Measurements from ENCODE around the gene RAMP3. TPM values are rescaled to one million over a fixed set of nuclear protein-coding genes. Genes with fewer than 3 reads are reported as not detected.
"Not testable (repeated sequence)": the region's sequence is repeated elsewhere in the genome, so short reads cannot be mapped to it uniquely, and the experiment has no call there.

Gene RAMP3
- total RNA-seq, 1 donor from 2014 or later: 5.8 TPM

GRCh38 chr7:45155941-45156340 is 1.6 kb upstream of the RAMP3 start:
- DNase-seq (ENCODE audit: low spot score) (no peak), ATAC-seq (no peak)

DNA sequence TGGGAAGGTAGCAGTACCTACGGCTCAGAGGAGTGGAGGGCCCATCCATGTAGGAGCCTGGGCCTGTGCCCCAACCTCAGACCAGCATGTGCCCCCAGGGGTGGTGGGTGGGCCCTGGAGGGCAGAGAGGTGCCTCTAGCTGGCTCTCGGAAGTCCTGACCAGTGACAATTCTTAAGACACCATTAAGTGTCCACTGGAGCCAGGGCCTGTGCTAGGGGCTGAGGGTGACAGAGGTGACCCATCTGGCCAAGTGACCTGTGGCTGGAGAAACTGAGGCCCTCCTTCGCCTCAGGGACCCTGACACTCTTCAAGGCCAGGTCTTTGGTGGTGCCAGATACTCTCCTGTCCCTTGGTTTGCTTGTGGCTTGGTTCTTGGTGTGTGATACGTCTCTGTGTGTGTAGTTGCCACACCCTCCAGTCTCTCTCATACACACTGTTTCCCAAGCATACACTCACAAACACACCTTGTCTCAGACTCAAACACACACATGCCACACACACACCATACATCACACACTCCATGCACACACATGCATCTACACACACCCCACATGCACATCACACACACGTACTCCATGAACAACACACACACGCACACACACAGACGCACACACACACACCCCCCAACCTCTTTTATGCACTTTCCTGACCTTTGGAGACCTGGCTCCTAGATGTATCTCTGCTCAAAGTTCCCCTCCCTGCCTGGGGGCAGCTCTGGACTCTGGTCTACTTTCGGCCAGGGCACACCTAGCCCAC is 897 bp upstream of the RAMP3 start:
- no peak for DNase-seq (ENCODE audit: low spot score)
- no peak for ATAC-seq

GRCh38 chr7:45157286-45157652 is 322 bp upstream of the RAMP3 start:
- ATAC-seq (no peak), DNase-seq (ENCODE audit: low spot score) (no peak)

GRCh38 chr7:45158471-45158870 is 880 bp downstream of the RAMP3 start:
- DNase-seq (ENCODE audit: low spot score): no peak
- ATAC-seq: no peak

DNA sequence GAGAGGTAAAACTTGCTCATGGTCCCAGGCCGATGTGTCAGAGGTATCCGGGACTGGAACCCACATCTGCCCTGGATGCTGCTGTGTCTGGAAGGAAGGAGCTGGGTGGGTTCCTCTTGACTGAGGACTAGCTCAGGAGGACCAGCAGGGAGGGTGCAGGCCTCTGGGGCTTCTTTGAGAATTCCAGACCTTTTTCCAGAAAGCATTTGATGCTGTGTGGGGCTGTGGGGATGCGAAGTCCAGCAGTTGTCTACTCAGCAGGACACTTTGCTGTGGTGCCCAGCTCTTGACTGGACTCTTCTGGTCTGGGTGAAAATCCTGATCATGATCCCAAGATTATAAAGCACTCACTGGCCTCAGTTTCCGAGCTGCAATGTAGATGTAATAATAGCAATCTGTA is 1.7 kb downstream of the RAMP3 start:
- ATAC-seq (no peak), DNase-seq (ENCODE audit: low spot score) (no peak)

DNA sequence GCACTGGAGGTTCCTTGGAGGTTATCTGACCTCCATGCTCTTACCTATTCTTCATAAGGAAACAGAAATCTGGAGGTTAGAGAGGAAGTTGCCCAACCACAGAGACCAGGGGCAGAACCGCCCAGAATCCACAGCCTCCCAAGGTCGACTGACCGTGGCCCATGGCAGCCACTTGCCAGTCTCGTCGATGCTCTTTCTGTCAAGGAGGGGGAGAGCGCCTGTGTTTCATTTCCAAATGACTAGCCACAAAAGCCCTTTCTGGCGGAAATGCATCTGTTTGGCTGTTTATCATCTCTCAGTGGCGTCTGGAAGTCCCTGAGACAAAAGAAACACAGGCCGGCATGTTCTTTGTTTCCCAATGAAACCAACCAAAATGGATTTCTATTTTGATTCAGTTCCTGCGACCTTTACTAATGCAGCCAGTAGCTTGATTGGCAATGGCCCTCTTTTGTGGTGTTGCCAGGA is 2.9 kb downstream of the RAMP3 start:
- no peak for DNase-seq (ENCODE audit: low spot score)
- ATAC-seq: no peak

- ATAC-seq (no peak), DNase-seq (ENCODE audit: low spot score) (no peak)
These were observed 3.5 kb downstream of the RAMP3 start for GRCh38 chr7:45161138-45161537.

- ATAC-seq: no peak
- DNase-seq (ENCODE audit: low spot score): no peak
These were observed 4.3 kb downstream of the RAMP3 start for GRCh38 chr7:45161842-45162241.

- no peak for DNase-seq (ENCODE audit: low spot score)
- no peak for ATAC-seq
These were observed 4.8 kb downstream of the RAMP3 start for GRCh38 chr7:45162311-45162845.

DNA sequence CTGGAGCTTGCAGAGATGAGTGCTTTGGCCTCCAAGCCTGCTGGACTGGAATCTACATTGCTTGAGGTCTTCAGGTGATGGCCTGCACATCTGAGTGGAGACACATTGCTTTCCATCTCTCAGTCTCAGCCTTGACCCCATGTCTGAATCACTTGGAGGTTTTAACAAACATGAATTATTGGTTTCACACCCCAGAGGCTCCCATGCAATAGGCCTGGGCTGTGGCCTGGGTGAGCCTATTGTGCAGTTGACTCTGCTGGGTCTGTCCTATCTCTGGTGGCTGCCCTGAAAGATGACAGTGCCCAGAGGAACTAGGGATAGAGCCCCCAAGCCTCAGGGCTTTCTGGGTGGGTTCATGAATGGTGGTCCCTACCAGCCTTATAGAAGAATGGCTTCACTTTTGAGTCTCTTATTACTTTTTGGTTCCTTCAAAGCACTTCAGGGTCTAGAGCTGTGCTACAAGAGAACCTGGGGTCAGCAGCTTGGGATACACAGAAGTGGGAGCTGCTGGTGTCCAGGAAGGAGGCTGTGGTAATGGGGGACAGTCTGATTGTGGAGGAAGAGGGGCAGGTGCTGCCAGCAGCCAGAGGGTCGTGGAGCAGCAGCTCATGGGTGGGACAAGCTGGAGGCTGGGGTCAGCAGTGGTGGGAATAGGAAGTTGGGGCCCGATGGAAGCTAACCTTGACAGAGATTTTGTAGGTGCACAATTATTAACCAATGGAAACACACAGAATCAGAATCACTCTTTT is 5.5 kb downstream of the RAMP3 start:
- DNase-seq (ENCODE audit: low spot score): no peak

GRCh38 chr7:45163692-45164052 is 6.1 kb downstream of the RAMP3 start:
- no peak for ATAC-seq
- no peak for DNase-seq (ENCODE audit: low spot score)

More for the DNA sequence above, 5.5 kb downstream of the RAMP3 start:
- ATAC-seq: no peak

DNA sequence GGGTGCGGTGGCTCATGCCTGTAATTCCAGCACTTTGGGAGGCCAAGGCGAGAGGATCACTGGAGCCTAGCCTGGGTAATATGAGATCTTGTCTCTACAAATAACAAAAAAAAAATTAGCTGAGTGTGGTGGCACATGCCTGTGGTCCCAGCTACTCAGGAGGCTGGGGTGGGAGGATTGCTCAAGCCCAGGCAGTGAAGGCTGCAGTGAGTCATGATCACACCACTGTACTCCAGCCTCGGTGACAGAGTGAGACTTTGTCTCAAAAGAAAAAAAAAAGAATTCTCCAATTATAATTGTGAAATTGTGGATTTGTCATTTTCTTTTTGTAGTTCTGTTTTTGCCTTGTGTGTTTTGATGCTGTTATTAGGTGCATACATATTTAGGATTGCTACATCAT is 6.7 kb downstream of the RAMP3 start:
- ATAC-seq; DNase-seq (ENCODE audit: low spot score): not testable (repeated sequence)

- no peak for ATAC-seq
- DNase-seq (ENCODE audit: low spot score): no peak
These were observed 8.3 kb downstream of the RAMP3 start for GRCh38 chr7:45165857-45166256.

GRCh38 chr7:45171946-45172345 is 14.4 kb downstream of the RAMP3 start:
- DNase-seq (ENCODE audit: low spot score) (no peak), ATAC-seq (no peak)

GRCh38 chr7:45173596-45174327 is 16.2 kb downstream of the RAMP3 start:
- no peak for DNase-seq (ENCODE audit: low spot score)
- ATAC-seq: no peak

- ATAC-seq: no peak
- DNase-seq (ENCODE audit: low spot score): no peak
These were observed 16.7 kb downstream of the RAMP3 start for GRCh38 chr7:45174328-45174610.

GRCh38 chr7:45174966-45175765 is 17.6 kb downstream of the RAMP3 start:
- ATAC-seq (no peak), DNase-seq (ENCODE audit: low spot score) (no peak)

DNA sequence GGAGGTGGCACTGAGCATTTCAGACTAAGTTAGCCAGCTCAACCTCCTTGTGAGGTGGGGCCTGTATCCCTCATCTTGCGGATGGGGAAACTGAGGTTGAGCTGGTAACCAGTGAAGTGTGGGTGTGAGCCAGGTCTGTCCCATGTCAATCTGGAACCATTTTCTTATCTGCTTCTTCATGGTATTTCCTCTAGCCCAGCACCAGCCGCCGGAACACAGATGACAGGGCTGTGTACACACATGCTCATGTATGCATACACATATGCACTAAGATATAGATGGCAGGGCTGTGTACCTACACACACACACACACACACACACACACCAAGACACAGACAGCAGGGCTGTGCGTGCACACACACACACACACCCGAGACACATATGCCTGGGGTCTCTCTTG is 18.5 kb downstream of the RAMP3 start:
- DNase-seq (ENCODE audit: low spot score) (no peak), ATAC-seq (no peak)

DNA sequence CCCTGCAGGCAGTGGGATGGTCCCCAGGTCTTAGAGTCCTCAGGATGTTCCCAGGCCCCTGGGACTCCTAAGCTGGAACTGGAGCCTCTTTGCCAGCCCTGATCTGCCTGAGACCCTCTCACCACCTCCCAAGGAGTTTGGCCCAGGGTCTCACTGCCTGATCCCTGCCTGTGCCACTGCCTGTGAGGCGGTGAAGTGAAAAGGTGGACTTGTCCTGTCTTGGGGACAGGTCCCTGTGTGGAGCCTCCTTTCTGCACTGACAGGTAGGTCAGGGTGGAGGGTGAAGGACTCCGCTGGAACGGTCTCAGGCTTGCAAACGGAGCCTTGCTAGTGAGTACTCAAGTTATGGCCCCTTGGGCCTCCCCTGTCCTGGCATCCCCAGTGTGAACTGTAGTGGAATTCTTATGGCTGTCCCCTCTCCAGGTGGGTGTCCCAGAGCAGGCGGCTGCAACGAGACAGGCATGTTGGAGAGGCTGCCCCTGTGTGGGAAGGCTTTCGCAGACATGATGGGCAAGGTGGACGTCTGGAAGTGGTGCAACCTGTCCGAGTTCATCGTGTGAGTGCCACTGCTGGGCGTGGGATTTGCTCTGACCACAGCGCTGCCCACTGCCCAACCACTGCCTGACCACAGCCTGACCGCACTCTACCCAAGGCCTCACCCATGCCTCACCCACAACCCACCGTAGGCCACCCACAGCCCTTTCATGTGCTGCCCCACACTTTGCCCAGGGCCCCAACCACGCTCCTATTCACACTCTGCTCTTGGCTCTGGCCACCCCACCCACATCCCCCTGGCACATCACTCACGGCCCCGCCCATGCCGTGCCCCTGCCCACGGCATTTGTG is 19.5 kb downstream of the RAMP3 start:
- DNase-seq (ENCODE audit: low spot score) (no peak), ATAC-seq (no peak)

- DNase-seq (ENCODE audit: low spot score) (no peak), ATAC-seq (no peak)
These were observed 20.2 kb downstream of the RAMP3 start for GRCh38 chr7:45177801-45178200.

Measured in left lobe of liver (tissue), 2 donors.